H1 (cell line): ENCODE measurements around the gene BCAM. TPM values are rescaled to one million over a fixed set of nuclear protein-coding genes. Genes with fewer than 3 reads are reported as not detected.
A peak's percentile ranks its signal among the peaks of the same experiment; 100 is the strongest.

Experiments used
- CTCF ChIA-PET: fragments of 300-600 bp; sonication (Branson Sonifier 250); formaldehyde crosslinking; loops from one replicate; lab custom pipeline; 2021; ENCODE audit not compliant: partially characterized antibody; lab: Charles Lee
- POLR2A ChIA-PET: fragments of 300-600 bp; sonication (Branson Sonifier 250); formaldehyde crosslinking; loops from one replicate; lab custom pipeline; 2021; ENCODE audit warnings: inconsistent platforms; ENCODE audit not compliant: partially characterized antibody; lab: Charles Lee
- DNase-seq, 2 experiments: peaks; one replicate each; pipeline versions ENCODE4 v3.0.0 to v3.0.0-alpha.2; 2010 to 2022; ENCODE audit warnings: low spot score in 2 of 2, low read depth in 1 of 2, mixed read lengths in 1 of 2
- FAIRE-seq: peaks from 2 replicates; lab custom pipeline; 2011; peaks lifted over from hg19 to GRCh38; lab: Jason Lieb, UNC
- H2AFZ ChIP-seq: 2 replicates; pipeline ENCODE4 v1.8.1; 2012; ENCODE audit warnings: low read length, inconsistent platforms
- H2AK5ac ChIP-seq: 2 replicates; pipeline ENCODE4 v1.6.1; 2013; ENCODE audit warnings: low read depth, low read length
- H2BK120ac ChIP-seq: replicated peaks from 2 replicates; pipeline ENCODE3; 2013; ENCODE audit warnings: low read depth, low read length, inconsistent platforms
- H2BK12ac ChIP-seq: 2 replicates; pipeline ENCODE4 v1.6.1; 2013; ENCODE audit warnings: low read depth, low read length
- H2BK15ac ChIP-seq: 2 replicates; pipeline ENCODE4 v1.6.1; 2013; ENCODE audit warnings: low read length
- H2BK20ac ChIP-seq: 2 replicates; pipeline ENCODE4 v1.6.1; 2013; ENCODE audit warnings: low read length
- H2BK5ac ChIP-seq: 2 replicates; pipeline ENCODE4 v1.6.1; 2013; ENCODE audit warnings: low read depth, low read length
- H3K14ac ChIP-seq: 2 replicates; pipeline ENCODE4 v1.6.1; 2013; ENCODE audit warnings: inconsistent platforms; ENCODE audit not compliant: insufficient read length
- H3K18ac ChIP-seq: 2 replicates; pipeline ENCODE4 v1.6.1; 2013; ENCODE audit warnings: low read length; ENCODE audit errors: extremely low read depth
- H3K23ac ChIP-seq: 2 replicates; pipeline ENCODE4 v1.6.1; 2013; ENCODE audit warnings: inconsistent platforms; ENCODE audit not compliant: insufficient read length
- H3K23me2 ChIP-seq: 2 replicates; pipeline ENCODE4 v1.6.1; 2013; ENCODE audit warnings: low read depth, low read length
- H3K27ac ChIP-seq: 2 replicates; pipeline ENCODE4 v1.6.1; 2011; ENCODE audit warnings: low read depth, low read length, inconsistent platforms
- H3K27me3 ChIP-seq, 4 experiments: replicated peaks in 1 of 4; 1 replicate in 1 of 4; 2 replicates in 3 of 4; pipeline versions ENCODE4 v1.6.1 to v1.8.1; 2011 to 2013; ENCODE audit warnings: low read length in 3 of 4, mild to moderate bottlenecking in 3 of 4, inconsistent platforms in 2 of 4, mixed read lengths in 2 of 4, moderate library complexity in 1 of 4; ENCODE audit not compliant: control insufficient read depth in 3 of 4, insufficient read depth in 3 of 4; ENCODE audit errors: extremely low read depth in 1 of 4
- H3K36me3 ChIP-seq, 4 experiments: 2 replicates each; pipeline versions ENCODE4 v1.6.1 to v1.8.1; 2011 to 2013; ENCODE audit warnings: mild to moderate bottlenecking in 4 of 4, low read length in 3 of 4, moderate library complexity in 2 of 4, control low read depth in 1 of 4, inconsistent platforms in 1 of 4; ENCODE audit not compliant: insufficient read depth in 4 of 4, control insufficient read depth in 2 of 4
- H3K4ac ChIP-seq: replicated peaks from 2 replicates; pipeline ENCODE3; 2013; ENCODE audit warnings: low read length, low read depth, mixed read lengths, inconsistent platforms; ENCODE audit not compliant: insufficient read length
- H3K4me1 ChIP-seq, 4 experiments: replicated peaks in 1 of 4; 1 replicate in 1 of 4; 2 replicates in 3 of 4; pipeline versions ENCODE4 v1.6.1 to v1.8.1; 2011 to 2013; ENCODE audit warnings: low read length in 3 of 4, inconsistent platforms in 2 of 4, mixed read lengths in 1 of 4; ENCODE audit not compliant: insufficient read depth in 4 of 4, control insufficient read depth in 3 of 4
- H3K4me2 ChIP-seq, 2 experiments: 2 replicates each; pipeline versions ENCODE4 v1.6.1 to v1.8.1; 2011 to 2013; ENCODE audit warnings: low read depth in 2 of 2, low read length in 2 of 2, control low read depth in 1 of 2, inconsistent platforms in 1 of 2, mild to moderate bottlenecking in 1 of 2; ENCODE audit not compliant: insufficient read depth in 1 of 2
- H3K4me3 ChIP-seq, 4 experiments: fragments of 200-600, 300-600 bp in 1 of 4; sonication (generic), shearing (Covaris generic), sonication (Bioruptor Twin) in 1 of 4; 2 replicates each; pipeline versions ENCODE4 v1.5.1 to v1.8.1; 2011 to 2016; ENCODE audit warnings: low read length in 4 of 4, low read depth in 3 of 4, control low read depth in 2 of 4, inconsistent platforms in 2 of 4, mild to moderate bottlenecking in 2 of 4, mixed read lengths in 1 of 4, moderate library complexity in 1 of 4; ENCODE audit not compliant: insufficient read depth in 2 of 4; ENCODE audit errors: extremely low read depth in 1 of 4
- H3K56ac ChIP-seq: replicated peaks from 2 replicates; pipeline ENCODE3; 2013; ENCODE audit warnings: low read depth, mild to moderate bottlenecking, mixed read lengths, low read length, inconsistent platforms; ENCODE audit not compliant: insufficient read length
- H3K79me1 ChIP-seq: 2 replicates; pipeline ENCODE4 v1.6.1; 2013; ENCODE audit warnings: low read depth, low read length, control low read depth
- H3K79me2 ChIP-seq, 2 experiments: 2 replicates each; pipeline versions ENCODE4 v1.6.1 to v1.8.1; 2012 to 2013; ENCODE audit warnings: low read length in 2 of 2, mild to moderate bottlenecking in 2 of 2, inconsistent platforms in 1 of 2; ENCODE audit not compliant: insufficient read depth in 2 of 2, control insufficient read depth in 1 of 2
- H3K9ac ChIP-seq, 4 experiments: replicated peaks in 1 of 4; 1 replicate in 1 of 4; 2 replicates in 3 of 4; pipeline versions ENCODE4 v1.6.1 to v1.8.1; 2011 to 2013; ENCODE audit warnings: low read depth in 3 of 4, low read length in 3 of 4, control low read depth in 2 of 4, mild to moderate bottlenecking in 2 of 4, moderate library complexity in 2 of 4, inconsistent platforms in 1 of 4; ENCODE audit errors: extremely low read depth in 1 of 4
- H3K9me3 ChIP-seq, 2 experiments: 2 replicates each; pipeline versions ENCODE4 v1.6.1 to v1.8.1; 2012 to 2013; ENCODE audit warnings: mild to moderate bottlenecking in 2 of 2, moderate library complexity in 2 of 2, control low read depth in 1 of 2, inconsistent platforms in 1 of 2, low read depth in 1 of 2, low read length in 1 of 2, mixed read lengths in 1 of 2; ENCODE audit not compliant: insufficient read depth in 2 of 2
- H4K20me1 ChIP-seq, 2 experiments: replicated peaks in 1 of 2; 2 replicates each; pipeline versions ENCODE3 to v1.8.1; 2011 to 2013; ENCODE audit warnings: inconsistent platforms in 2 of 2, low read length in 2 of 2, mild to moderate bottlenecking in 1 of 2; ENCODE audit not compliant: insufficient read depth in 2 of 2, control insufficient read depth in 1 of 2
- H4K5ac ChIP-seq: 2 replicates; pipeline ENCODE4 v1.6.1; 2013; ENCODE audit warnings: low read length, low read depth, mixed read lengths, inconsistent platforms; ENCODE audit not compliant: insufficient read length
- H4K8ac ChIP-seq: 2 replicates; pipeline ENCODE4 v1.8.0; 2013; ENCODE audit warnings: mild to moderate bottlenecking, moderate library complexity, low read length, inconsistent platforms; ENCODE audit not compliant: insufficient read depth; ENCODE audit errors: extremely low read depth
- H4K91ac ChIP-seq: replicated peaks from 2 replicates; pipeline ENCODE3; 2013; ENCODE audit warnings: low read length, mixed read lengths, inconsistent platforms; ENCODE audit not compliant: insufficient read length
- ASH2L ChIP-seq: fragments of 200-600, 300-600 bp; sonication (generic); IDR thresholded peaks from one replicate; pipeline ENCODE4 v1.7.1; 2017; ENCODE audit warnings: low read length
- RXRA ChIP-seq: IDR thresholded peaks from 2 replicates; pipeline ENCODE4 v1.6.1; 2011; ENCODE audit warnings: low read depth, mild to moderate bottlenecking, low read length, moderate library complexity; ENCODE audit not compliant: insufficient read depth
- TAF1 ChIP-seq: IDR thresholded peaks from 2 replicates; pipeline ENCODE4 v1.6.1; 2011; ENCODE audit warnings: mild to moderate bottlenecking, low read depth, low read length
- WGBS, 2 experiments: shearing (Covaris generic) in 1 of 2; methylation state at CpG; one replicate each; pipeline versions ENCODE4 v1.1.6 to v1.1.7; 2013 to 2015; ENCODE audit warnings: low lambda C conversion rate in 2 of 2, mixed read lengths in 2 of 2, inconsistent platforms in 1 of 2, low coverage in 1 of 2, missing lambda C conversion rate in 1 of 2; ENCODE audit not compliant: insufficient replicate concordance in 2 of 2, insufficient coverage in 1 of 2, insufficient read length in 1 of 2; ENCODE audit errors: extremely low coverage in 1 of 2, missing lambda C conversion rate in 1 of 2; 5-methylcytosine and 5-hydroxymethylcytosine counted together
- polyA plus RNA-seq, 7 experiments: library from polyadenylated mRNA; depleted of rRNA in 3 of 7; stranded (reverse) in 5 of 7; unstranded in 2 of 7; fragments of >200 nt in 5 of 7; fragments of 200-250 nt in 2 of 7; gene quantifications; 1 replicate in 5 of 7; 2 replicates in 1 of 7; 4 replicates in 1 of 7; pipeline versions ENCODE4 v1.2.1 to v1.2.3, GENCODE V29; 2011 to 2013; ENCODE audit warnings: missing spikeins in 2 of 7, mixed read lengths in 2 of 7
- total RNA-seq: library from RNA; stranded (reverse); fragmentation: NEBNext Ultra II Directional; extraction: Animal tissue kit (Norgen Biotek cat#: 25700); gene quantifications from 2 replicates; pipeline ENCODE4 v1.2.1, GENCODE V29; 2021

BCAM gene
- total and polyA plus RNA-seq, 2 of the 8 experiments (the other 6 are each of a cell fraction or from before 2014, with no cell fraction given): 32.5 to 81.4 TPM

DNA sequence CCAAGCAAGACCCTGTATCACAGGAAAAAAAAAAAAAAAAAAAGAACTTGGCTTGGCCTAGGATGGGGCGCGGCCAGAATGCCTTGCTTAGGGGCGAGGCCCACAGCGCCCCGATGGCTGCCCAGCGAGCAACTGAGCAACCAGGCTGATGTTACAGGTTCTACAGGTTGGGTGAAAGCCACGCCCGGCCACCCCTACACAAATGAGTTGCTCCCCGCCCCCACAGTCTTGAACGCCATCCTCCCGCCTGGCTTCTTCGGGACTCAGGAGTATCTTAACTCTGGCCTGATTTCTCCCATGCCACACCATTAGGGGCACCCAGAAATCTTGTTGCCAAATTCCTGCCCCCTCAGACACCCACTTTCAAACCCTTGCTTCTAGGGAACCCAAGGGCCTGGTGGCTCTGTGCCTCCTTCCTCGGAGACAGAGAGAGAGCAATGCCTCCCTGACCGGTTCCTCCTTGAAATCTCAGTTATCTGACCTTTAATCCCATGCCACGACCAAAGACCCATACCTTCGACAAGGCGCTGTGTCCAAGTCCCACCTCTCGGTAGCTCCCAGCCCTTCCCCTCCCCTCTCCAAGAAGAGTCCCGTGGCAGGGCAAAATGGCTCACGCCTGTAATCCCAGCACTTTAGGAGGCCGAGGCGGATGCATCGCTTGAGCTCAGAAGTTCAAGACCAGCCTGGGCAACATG, 32.4 kb upstream of the BCAM start:
- H2BK120ac ChIP-seq: no peak overlapping the region
- CTCF ChIA-PET: interaction anchor here (0.6 to 16.4 kb wide), 9 partner anchors 12 to 93 kb away, joined by 3 to 468 read pairs (median 3); no protein-coding TSS in a partner anchor
- no peak overlapping the region for H4K5ac ChIP-seq
- H3K27ac ChIP-seq: no peak overlapping the region
- peak overlapping the region; percentile 86; the same call in 1 of the 2 replicates for H2BK20ac ChIP-seq
- H3K4me3 ChIP-seq: no peak overlapping the region
- H3K4ac ChIP-seq: no peak overlapping the region
- no peak overlapping the region for H4K8ac ChIP-seq
- 0 out of 2 replicates have a peak overlapping the region, but pooled peaks have one; percentile 8 for H2BK15ac ChIP-seq
- no peak overlapping the region for H3K9ac ChIP-seq
- H3K23ac ChIP-seq: no peak overlapping the region
- POLR2A ChIA-PET: interaction anchor here (0.6 to 1.1 kb wide), 3 partner anchors 18 to 72 kb away, joined by 3 to 6 read pairs (median 3); no protein-coding TSS in a partner anchor
- no peak overlapping the region; the same call in 1 of the 2 replicates for H3K18ac ChIP-seq
- 88% methylated on average over 16 of the region's 23 CpGs; no CpG with 5 or more reads in 1 of the 2 experiments for WGBS, 2 experiments
- TF ChIP-seq TAF1: 0 out of 2 replicates have a peak, but pooled peaks have one; percentile 37
- no peak for TF ChIP-seq RXRA
- TF ChIP-seq ASH2L: peak; percentile 52
- H3K79me2 ChIP-seq: no peaks in the 10 kb centered on the region
- H4K20me1 ChIP-seq: peaks cover 0 to 2% of the 10 kb centered on the region in 2 experiments
- no peak overlapping the region for H3K14ac ChIP-seq
- H4K91ac ChIP-seq: peak overlapping the region; percentile 84
- peaks cover 0 to 4% (median 2%) of the 10 kb centered on the region in 4 experiments; a peak in 1 of 8 replicates for H3K36me3 ChIP-seq
- H3K79me1 ChIP-seq: no peaks in the 10 kb centered on the region; the same call in 1 of the 2 replicates
- peaks cover 0 to 2% (median 0%) of the 10 kb centered on the region in 4 experiments; a peak in 1 of 7 replicates for H3K27me3 ChIP-seq
- no peak overlapping the region for H3K56ac ChIP-seq
- peak overlapping the region; percentile 75; the same call in 1 of the 2 replicates for H2AK5ac ChIP-seq
- peak overlapping the region in 1 of 2 experiments; percentile 29; a peak in 1 of 4 replicates for H3K4me2 ChIP-seq
- H3K23me2 ChIP-seq: peaks cover 3% of the 10 kb centered on the region; the same call in 1 of the 2 replicates
- peak overlapping the region; percentile 43; the same call in 1 of the 2 replicates for H2AFZ ChIP-seq
- H2BK12ac ChIP-seq: 0 out of 2 replicates have a peak overlapping the region, but pooled peaks have one; percentile 4
- DNase-seq (no peak), FAIRE-seq (no peak)
- no peak overlapping the region for H2BK5ac ChIP-seq
- H3K4me1 ChIP-seq: peaks cover 0 to 9% (median 2%) of the 10 kb centered on the region in 4 experiments; a peak in 5 of 7 replicates
- H3K9me3 ChIP-seq: no peaks in the 10 kb centered on the region
